ENCODE results near the gene RTKN. TPM values are rescaled to one million over a fixed set of nuclear protein-coding genes. Genes with fewer than 3 reads are reported as not detected.

Gene RTKN
- total RNA-seq, 5 donors from 2014 or later (not counting 1 experiment from before 2014, with no cell fraction given), result 0.93 to 1.7 (median 0.96) TPM; not detected in 1

- no peak overlapping the region for H3K27ac ChIP-seq (ENCODE audit: low read length)
- H3K27me3 ChIP-seq (replicated peaks in 1 of 2; ENCODE audit: control insufficient read depth in 2 of 2, extremely low read depth in 1 of 2, insufficient read depth in 2 of 2, low read length in 1 of 2), result no peaks in the 10 kb centered on the region
- Mint-ChIP-seq H3K4me3 (no peak overlapping the region), H3K27me3 (no peaks in the 10 kb centered on the region), H3K27ac (no peak overlapping the region), H3K36me3 (peaks cover 16% of the 10 kb centered on the region), H3K4me1 (peaks cover 24 to 25% (median 25%) of the 10 kb centered on the region in 3 donors), H3K9me3 (no peaks in the 10 kb centered on the region)
- WGBS (ENCODE audit: insufficient coverage), result 89% methylated on average over 3 of the region's 8 CpGs
- DNase-seq (no peak), ATAC-seq (replicated peaks in 1 of 4) (no peak)
- ChIA-PET CTCF (interaction anchor here in 1 of 2 donors (0.6 kb wide), 1 partner anchor 64 kb away, joined by 4 read pairs; no protein-coding TSS in a partner anchor), POLR2A (no interaction called here)
- no peaks in the 10 kb centered on the region for H3K9me3 ChIP-seq
- H3K36me3 ChIP-seq (ENCODE audit: control insufficient read depth in 2 of 2, extremely low read depth in 1 of 2, insufficient read depth in 1 of 2, low read length in 1 of 2), result peaks cover 0 to 15% of the 10 kb centered on the region in 2 donors
- H3K4me3 ChIP-seq (ENCODE audit: control insufficient read depth in 1 of 2, extremely low read depth in 1 of 2, low read length in 1 of 2), result no peak overlapping the region
- peaks cover 10% of the 10 kb centered on the region in 2 experiments for H3K4me1 ChIP-seq (ENCODE audit: control insufficient read depth in 1 of 2, extremely low read depth in 1 of 2, insufficient read depth in 2 of 2, low read length in 2 of 2)
These were observed 56.3 kb downstream of the RTKN start for GRCh38 chr2:74385396-74385795.

- peaks cover 33 to 39% (median 39%) of the 10 kb centered on the region in 3 donors for H3K4me1 Mint-ChIP-seq
- H3K27ac ChIP-seq (ENCODE audit: low read length), result no peak overlapping the region
- H3K36me3 Mint-ChIP-seq, result peaks cover 16% of the 10 kb centered on the region
- no peak overlapping the region for H3K4me3 Mint-ChIP-seq
- peaks cover 2 to 21% of the 10 kb centered on the region in 2 experiments for H3K4me1 ChIP-seq (ENCODE audit: control insufficient read depth in 1 of 2, extremely low read depth in 1 of 2, insufficient read depth in 2 of 2, low read length in 2 of 2)
- peaks cover 0 to 15% of the 10 kb centered on the region in 2 donors for H3K36me3 ChIP-seq (ENCODE audit: control insufficient read depth in 2 of 2, extremely low read depth in 1 of 2, insufficient read depth in 1 of 2, low read length in 1 of 2)
- no peak overlapping the region for H3K27ac Mint-ChIP-seq
- no peak overlapping the region for H3K4me3 ChIP-seq (ENCODE audit: control insufficient read depth in 1 of 2, extremely low read depth in 1 of 2, low read length in 1 of 2)
- H3K9me3 ChIP-seq, result no peaks in the 10 kb centered on the region
- 100% methylated on average over 1 of the region's 3 CpGs for WGBS (ENCODE audit: insufficient coverage)
- no peaks in the 10 kb centered on the region for H3K9me3 Mint-ChIP-seq
- POLR2A ChIA-PET, result no interaction called here
- DNase-seq, result no peak
- H3K27me3 Mint-ChIP-seq, result no peaks in the 10 kb centered on the region
- CTCF ChIA-PET, result no interaction called here
- no peaks in the 10 kb centered on the region for H3K27me3 ChIP-seq (replicated peaks in 1 of 2; ENCODE audit: control insufficient read depth in 2 of 2, extremely low read depth in 1 of 2, insufficient read depth in 2 of 2, low read length in 1 of 2)
- ATAC-seq (replicated peaks in 1 of 4), result no peak
These were observed 57.7 kb downstream of the RTKN start for GRCh38 chr2:74384051-74384450.

- Histone ChIP-seq H3K27ac (ENCODE audit: low read length) (no peak overlapping the region), H3K9me3 (no peaks in the 10 kb centered on the region), H3K27me3 (replicated peaks in 1 of 2; ENCODE audit: control insufficient read depth in 2 of 2, extremely low read depth in 1 of 2, insufficient read depth in 2 of 2, low read length in 1 of 2) (no peaks in the 10 kb centered on the region), H3K4me3 (ENCODE audit: control insufficient read depth in 1 of 2, extremely low read depth in 1 of 2, low read length in 1 of 2) (no peak overlapping the region), H3K36me3 (ENCODE audit: control insufficient read depth in 2 of 2, extremely low read depth in 1 of 2, insufficient read depth in 1 of 2, low read length in 1 of 2) (peaks cover 3 to 18% of the 10 kb centered on the region in 2 donors), H3K4me1 (ENCODE audit: control insufficient read depth in 1 of 2, extremely low read depth in 1 of 2, insufficient read depth in 2 of 2, low read length in 2 of 2) (peaks cover 2 to 24% of the 10 kb centered on the region in 2 experiments)
- ChIA-PET CTCF (no interaction called here), POLR2A (no interaction called here)
- Mint-ChIP-seq H3K27me3 (no peaks in the 10 kb centered on the region), H3K4me3 (no peak overlapping the region), H3K27ac (no peak overlapping the region), H3K4me1 (peaks cover 40 to 45% (median 45%) of the 10 kb centered on the region in 3 donors), H3K9me3 (no peaks in the 10 kb centered on the region), H3K36me3 (peaks cover 22% of the 10 kb centered on the region)
- DNase-seq, result no peak
- no peak for ATAC-seq (replicated peaks in 1 of 4)
- WGBS (ENCODE audit: insufficient coverage), result 92% methylated on average over 1 of the region's 1 CpG
These were observed 58.5 kb downstream of the RTKN start for GRCh38 chr2:74383254-74383653.

GRCh38 chr2:74381751-74382150, 60.0 kb downstream of the RTKN start:
- no peaks in the 10 kb centered on the region for H3K9me3 ChIP-seq
- ChIA-PET CTCF (interaction anchor here in 1 of 2 donors (1.1 kb wide), 1 partner anchor 10 kb away, joined by 3 read pairs; no protein-coding TSS in a partner anchor), POLR2A (interaction anchor here in 1 of 2 donors (0.7 kb wide), 1 partner anchor 115 kb away, joined by 9 read pairs; no protein-coding TSS in a partner anchor)
- H3K27ac ChIP-seq (ENCODE audit: low read length), result no peak overlapping the region
- no peaks in the 10 kb centered on the region for H3K27me3 ChIP-seq (replicated peaks in 1 of 2; ENCODE audit: control insufficient read depth in 2 of 2, extremely low read depth in 1 of 2, insufficient read depth in 2 of 2, low read length in 1 of 2)
- Mint-ChIP-seq H3K27me3 (no peaks in the 10 kb centered on the region), H3K9me3 (no peaks in the 10 kb centered on the region), H3K4me3 (no peak overlapping the region), H3K27ac (no peak overlapping the region), H3K36me3 (peaks cover 34% of the 10 kb centered on the region), H3K4me1 (peaks cover 45 to 50% (median 47%) of the 10 kb centered on the region in 3 donors)
- peaks cover 3 to 32% of the 10 kb centered on the region in 2 donors for H3K36me3 ChIP-seq (ENCODE audit: control insufficient read depth in 2 of 2, extremely low read depth in 1 of 2, insufficient read depth in 1 of 2, low read length in 1 of 2)
- ATAC-seq (replicated peaks in 1 of 4), result no peak
- WGBS (ENCODE audit: insufficient coverage), result no CpG with 5 or more reads among the region's 3 CpGs
- DNase-seq, result no peak
- no peak overlapping the region for H3K4me3 ChIP-seq (ENCODE audit: control insufficient read depth in 1 of 2, extremely low read depth in 1 of 2, low read length in 1 of 2)
- H3K4me1 ChIP-seq (ENCODE audit: control insufficient read depth in 1 of 2, extremely low read depth in 1 of 2, insufficient read depth in 2 of 2, low read length in 2 of 2), result peaks cover 2 to 24% of the 10 kb centered on the region in 2 experiments

- H3K9me3 ChIP-seq, result no peaks in the 10 kb centered on the region
- H3K4me3 Mint-ChIP-seq, result peak within 1 kb of the TSS; percentile 29 to 62 (median 44)
- peak in 8 of 35 experiments; percentile 8 to 37 (median 12) for DNase-seq
- no peaks in the 10 kb centered on the region for H3K9me3 Mint-ChIP-seq
- no peaks in the 10 kb centered on the region for H3K27me3 Mint-ChIP-seq
- peak within 1 kb of the TSS; percentile 5 to 16 for H3K27ac Mint-ChIP-seq
- ChIA-PET CTCF (no interaction called here), POLR2A (no interaction called here)
- peaks cover 2 to 24% of the 10 kb centered on the region in 2 experiments for H3K4me1 ChIP-seq (ENCODE audit: control insufficient read depth in 1 of 2, extremely low read depth in 1 of 2, insufficient read depth in 2 of 2, low read length in 2 of 2)
- H3K4me3 ChIP-seq (ENCODE audit: control insufficient read depth in 1 of 2, extremely low read depth in 1 of 2, low read length in 1 of 2), result peak within 1 kb of the TSS in 1 of 2 donors; percentile 12
- peaks cover 47 to 59% (median 50%) of the 10 kb centered on the region in 3 donors for H3K4me1 Mint-ChIP-seq
- H3K36me3 Mint-ChIP-seq, result peaks cover 48% of the 10 kb centered on the region
- H3K27me3 ChIP-seq (replicated peaks in 1 of 2; ENCODE audit: control insufficient read depth in 2 of 2, extremely low read depth in 1 of 2, insufficient read depth in 2 of 2, low read length in 1 of 2), result no peaks in the 10 kb centered on the region
- peaks cover 8 to 45% of the 10 kb centered on the region in 2 donors for H3K36me3 ChIP-seq (ENCODE audit: control insufficient read depth in 2 of 2, extremely low read depth in 1 of 2, insufficient read depth in 1 of 2, low read length in 1 of 2)
- no peak within 1 kb of the TSS for H3K27ac ChIP-seq (ENCODE audit: low read length)
- WGBS (ENCODE audit: insufficient coverage), result 72% methylated on average over 10 of the region's 14 CpGs
- ATAC-seq (replicated peaks in 1 of 4), result peak; percentile 23 to 73 (median 51)
These were observed 61.6 kb downstream of the RTKN start, which contains the start of gene DCTN1 for GRCh38 chr2:74379851-74380789. DCTN1 (minus strand) TSS chr2:74380311; CDS start chr2:74380037, 274 bp downstream.

GRCh38 chr2:74378007-74378406, 63.7 kb downstream of the RTKN start:
- Mint-ChIP-seq H3K27ac (no peak overlapping the region), H3K27me3 (no peaks in the 10 kb centered on the region), H3K9me3 (no peaks in the 10 kb centered on the region), H3K4me1 (peaks cover 37 to 50% (median 43%) of the 10 kb centered on the region in 3 donors), H3K36me3 (peaks cover 39% of the 10 kb centered on the region), H3K4me3 (no peak overlapping the region)
- CTCF ChIA-PET, result no interaction called here
- Histone ChIP-seq H3K4me3 (ENCODE audit: control insufficient read depth in 1 of 2, extremely low read depth in 1 of 2, low read length in 1 of 2) (no peak overlapping the region), H3K9me3 (no peaks in the 10 kb centered on the region), H3K27me3 (replicated peaks in 1 of 2; ENCODE audit: control insufficient read depth in 2 of 2, extremely low read depth in 1 of 2, insufficient read depth in 2 of 2, low read length in 1 of 2) (no peaks in the 10 kb centered on the region), H3K27ac (ENCODE audit: low read length) (no peak overlapping the region), H3K4me1 (ENCODE audit: control insufficient read depth in 1 of 2, extremely low read depth in 1 of 2, insufficient read depth in 2 of 2, low read length in 2 of 2) (peaks cover 2 to 24% of the 10 kb centered on the region in 2 experiments), H3K36me3 (ENCODE audit: control insufficient read depth in 2 of 2, extremely low read depth in 1 of 2, insufficient read depth in 1 of 2, low read length in 1 of 2) (peaks cover 8 to 49% of the 10 kb centered on the region in 2 donors)
- no peak for ATAC-seq (replicated peaks in 1 of 4)
- POLR2A ChIA-PET, result no interaction called here
- DNase-seq, result no peak
- WGBS (ENCODE audit: insufficient coverage), result 97% methylated on average over 9 of the region's 10 CpGs
